NCI-H1930 (cell line): ENCODE measurements around the gene ELK1.
"Not testable (repeated sequence)": the region's sequence is repeated elsewhere in the genome, so short reads cannot be mapped to it uniquely, and the experiment has no call there.

Experiments used
- DNase-seq, 2 experiments: peaks; one replicate each; lab custom pipeline; 2025; lab: John Stamatoyannopoulos, UW

Gene ELK1

GRCh38 chrX:47611489-47611888, 38.9 kb downstream of the ELK1 start:
- DNase-seq: no peak

DNA sequence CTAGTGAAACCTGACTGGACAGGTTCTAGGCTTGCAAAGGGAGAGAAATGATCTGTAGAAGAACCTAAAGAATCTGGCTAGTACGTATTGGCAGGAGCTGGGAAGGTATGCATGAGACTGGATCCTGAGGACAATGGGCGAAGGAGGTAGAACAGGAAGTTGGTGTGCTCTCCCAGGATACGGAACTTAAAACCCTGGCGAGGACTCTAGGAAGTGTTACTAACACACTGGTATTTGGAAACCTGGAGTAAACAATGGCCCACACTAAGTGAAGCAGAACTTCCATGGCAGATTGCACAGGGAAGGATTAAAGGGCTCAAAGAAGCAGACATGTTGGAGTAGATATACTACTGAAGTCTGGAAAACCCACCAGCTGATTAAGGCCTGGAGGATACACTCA, 39.9 kb downstream of the ELK1 start:
- no peak for DNase-seq

GRCh38 chrX:47608130-47608810, 42.1 kb downstream of the ELK1 start:
- no peak for DNase-seq

- no peak for DNase-seq
These were observed 43.3 kb downstream of the ELK1 start for GRCh38 chrX:47607091-47607490.

- no peak for DNase-seq
These were observed 45.3 kb downstream of the ELK1 start for GRCh38 chrX:47605024-47605423.

DNA sequence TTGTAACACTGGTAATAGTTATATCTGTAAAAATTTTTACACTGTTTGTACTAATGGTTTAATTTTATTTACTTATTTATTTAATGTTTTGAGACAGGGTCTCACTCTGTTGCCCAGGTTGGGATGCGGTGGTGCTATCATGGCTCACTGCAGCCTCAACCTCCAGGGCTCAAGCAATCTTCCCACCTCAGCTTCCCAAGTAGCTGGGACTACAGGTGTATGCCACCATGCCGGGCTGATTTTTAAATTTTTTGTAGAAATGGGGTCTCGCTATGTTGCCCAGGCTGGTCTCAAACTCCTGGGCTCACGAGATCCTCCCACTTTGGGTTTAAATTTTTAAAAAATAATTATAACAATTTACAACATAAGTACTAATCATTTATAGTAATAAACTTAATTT, 47.2 kb downstream of the ELK1 start:
- not testable (repeated sequence) for DNase-seq

DNA sequence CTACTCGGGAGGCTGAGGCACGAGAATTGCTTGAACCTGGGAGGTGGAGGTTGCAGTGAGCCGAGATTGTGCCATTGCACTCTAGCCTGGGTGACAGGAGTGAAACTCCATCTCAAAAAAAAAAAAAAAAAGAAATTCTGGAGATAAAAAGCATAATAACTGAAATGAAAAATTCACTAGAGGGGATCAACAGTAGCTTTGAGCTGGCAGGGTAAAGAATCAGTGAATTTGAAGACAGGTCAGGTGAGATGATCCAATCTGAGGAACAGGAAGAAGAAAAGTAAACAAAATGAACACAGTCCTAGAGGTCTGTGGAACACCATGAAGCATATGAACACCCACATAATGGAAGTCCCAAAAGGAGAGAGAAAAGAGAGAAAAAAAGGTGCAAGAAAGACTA, 53.1 kb downstream of the ELK1 start:
- no peak for DNase-seq

DNA sequence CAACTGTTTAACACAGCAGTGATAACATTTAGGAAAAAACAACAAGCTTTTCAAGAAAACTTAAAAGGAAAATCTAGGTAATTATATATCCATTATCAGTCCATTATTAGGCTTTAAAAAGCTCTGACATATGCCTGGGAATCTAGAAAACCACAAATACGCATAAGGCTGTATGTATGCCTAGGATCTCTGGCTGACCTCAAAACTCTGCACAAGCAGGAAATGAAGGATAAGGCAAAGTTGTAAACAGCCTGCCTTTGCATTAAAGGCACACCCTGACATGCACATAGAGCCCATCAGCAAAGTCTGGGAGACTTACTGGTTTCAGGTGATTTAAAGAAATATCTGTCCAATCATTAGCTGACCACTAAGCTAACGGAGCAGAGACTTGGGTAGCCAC, 54.1 kb downstream of the ELK1 start:
- no peak for DNase-seq

DNA sequence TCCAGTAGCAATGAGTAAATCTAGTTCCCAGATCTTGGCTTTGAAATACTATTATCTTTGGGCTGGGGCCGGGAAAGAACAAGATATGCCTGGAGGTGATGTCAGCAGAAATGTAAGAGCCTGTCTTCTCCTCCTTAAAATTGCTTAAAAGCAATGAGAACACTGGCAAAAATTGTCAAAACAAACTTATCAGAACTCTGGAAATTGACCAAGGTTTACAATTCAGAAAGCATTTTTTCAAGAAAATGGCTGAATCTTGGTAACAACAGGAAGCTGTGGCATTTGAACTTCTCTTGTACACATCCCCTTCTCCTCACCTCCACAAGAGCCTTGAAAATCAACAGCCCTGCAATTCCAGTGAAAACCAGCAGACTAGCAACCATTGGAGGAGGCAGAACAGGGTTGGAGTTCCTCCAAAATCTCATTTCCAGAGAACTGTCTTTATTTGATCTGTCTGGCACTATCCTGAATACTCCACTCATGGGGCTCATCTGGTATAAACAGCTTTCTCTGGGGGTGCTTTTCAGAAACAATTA, 54.6 kb downstream of the ELK1 start:
- no peak for DNase-seq

- DNase-seq: no peak
These were observed 56.8 kb downstream of the ELK1 start for GRCh38 chrX:47593522-47593921.

GRCh38 chrX:47590984-47591383, 59.4 kb downstream of the ELK1 start:
- DNase-seq: no peak

DNA sequence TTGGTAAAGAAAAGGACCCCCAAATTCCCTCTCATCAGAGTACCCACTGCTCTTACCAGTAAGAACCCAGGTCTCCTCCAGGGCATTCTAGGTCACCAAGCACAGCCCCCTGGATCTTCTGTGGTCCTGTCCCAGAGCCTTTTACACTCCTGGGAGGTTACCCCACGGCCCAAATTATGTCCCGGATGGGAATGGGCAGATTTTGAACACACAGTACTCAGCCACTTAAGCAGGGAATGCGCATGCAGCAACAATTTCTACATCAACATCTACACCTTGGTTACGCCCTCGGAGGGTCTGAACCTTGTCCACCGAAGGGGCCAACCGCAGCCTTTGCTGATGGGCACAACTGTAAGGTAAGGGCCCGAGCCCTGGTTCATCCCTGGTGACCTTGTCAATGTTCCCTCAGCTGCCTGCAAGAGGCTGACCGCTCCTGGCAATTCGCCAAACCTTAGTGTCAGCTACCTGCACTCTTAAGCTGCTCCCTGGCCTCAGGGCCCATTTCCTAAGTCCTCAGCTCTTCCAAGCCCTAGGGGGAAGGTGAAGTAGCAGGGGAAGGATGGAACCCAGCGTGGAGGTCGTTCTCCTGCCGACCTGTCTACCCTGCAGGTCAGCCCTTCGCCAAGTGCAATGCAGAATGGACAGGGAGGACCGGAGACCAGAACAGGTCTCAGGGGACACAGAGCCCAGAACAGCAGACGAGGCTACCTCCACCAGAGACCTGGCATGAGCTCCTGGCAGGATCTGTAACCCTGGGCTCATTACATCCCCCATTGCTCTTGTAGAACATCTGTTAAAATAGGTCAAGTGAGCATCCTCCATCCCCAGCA, 62.2 kb downstream of the ELK1 start:
- no peak for DNase-seq

DNA sequence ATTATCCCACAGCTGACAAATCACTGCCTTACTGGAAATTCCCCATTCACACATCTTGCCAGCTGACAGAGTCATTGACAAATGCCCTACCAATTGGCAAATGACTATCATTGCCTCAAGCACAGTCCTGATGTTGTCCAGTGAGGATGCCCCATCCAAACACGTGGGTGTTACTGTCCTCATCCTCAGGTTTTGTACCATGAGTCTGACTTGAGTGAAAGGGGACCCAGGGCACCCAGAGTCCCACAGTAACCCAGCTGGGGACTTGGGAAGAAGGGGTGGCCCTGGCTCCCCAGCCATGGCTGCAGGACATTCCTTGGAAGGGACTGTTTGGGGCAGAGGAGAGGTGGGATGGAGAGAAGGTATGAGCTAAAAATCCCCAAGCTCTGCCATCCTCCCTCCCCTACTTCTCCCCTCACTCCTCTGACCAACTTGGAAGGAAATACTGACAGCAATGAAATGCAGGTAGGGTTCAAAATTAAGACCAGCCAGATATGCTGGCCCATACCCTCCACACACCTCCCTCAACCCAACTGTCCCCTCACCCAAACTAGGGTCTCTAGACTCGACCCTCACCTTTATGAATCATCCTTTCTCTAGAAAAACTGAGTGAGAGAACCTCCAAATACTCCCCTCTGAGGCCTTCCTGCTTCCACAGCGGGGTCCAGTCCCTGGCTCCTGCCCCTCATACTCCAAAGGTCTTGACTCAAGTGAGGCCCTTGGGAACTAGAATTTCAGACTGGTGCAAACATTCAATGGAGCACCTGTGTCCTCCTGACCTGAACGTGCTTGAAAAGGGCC, 63.1 kb downstream of the ELK1 start:
- no peak for DNase-seq

DNA sequence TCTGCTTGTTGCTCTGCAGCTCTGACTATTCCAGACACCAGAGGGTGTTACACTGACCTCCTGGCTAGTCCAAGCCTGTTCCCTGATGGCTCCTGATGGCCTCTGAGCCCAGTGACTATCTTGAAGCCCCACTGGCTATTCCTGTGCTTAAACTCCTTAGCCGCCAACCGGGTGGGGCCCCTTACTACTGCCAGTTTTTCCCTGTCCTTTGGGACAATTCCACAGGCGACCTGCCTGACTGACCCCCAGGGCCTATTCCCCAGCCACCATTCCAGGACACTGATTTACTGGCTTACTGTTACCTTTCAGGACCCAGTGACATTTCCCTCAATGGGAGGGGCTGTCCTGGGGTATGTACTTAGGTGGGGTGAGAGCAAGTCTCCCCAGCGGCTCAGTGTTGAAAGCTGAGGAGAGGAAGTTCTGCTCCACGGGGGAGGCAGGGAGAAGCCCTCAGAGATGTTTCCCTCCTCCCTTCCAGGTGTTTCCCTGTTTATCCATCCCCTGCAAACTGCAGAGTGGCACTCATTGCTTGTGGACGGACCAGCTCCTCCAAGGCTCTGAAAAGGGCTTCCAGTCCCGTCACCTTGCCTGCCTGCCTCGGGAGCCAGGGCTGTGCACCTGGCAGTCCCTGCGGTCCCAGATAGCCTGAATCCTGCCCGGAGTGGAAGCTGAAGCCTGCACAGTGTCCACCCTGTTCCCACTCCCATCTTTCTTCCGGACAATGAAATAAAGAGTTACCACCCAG, 64.1 kb downstream of the ELK1 start:
- DNase-seq: no peak
